SIG-M5 treated with dmso at 0.1 percent for 504 hours (cell line): ENCODE results near the gene TIMMDC1.
"Not testable (repeated sequence)": the region's sequence is repeated elsewhere in the genome, so short reads cannot be mapped to it uniquely, and the experiment has no call there.

ENCODE experiments used
- DNase-seq: peaks from one replicate; lab custom pipeline; 2025; ENCODE audit not compliant: unreplicated experiment; lab: John Stamatoyannopoulos, UW

TIMMDC1 gene

DNA sequence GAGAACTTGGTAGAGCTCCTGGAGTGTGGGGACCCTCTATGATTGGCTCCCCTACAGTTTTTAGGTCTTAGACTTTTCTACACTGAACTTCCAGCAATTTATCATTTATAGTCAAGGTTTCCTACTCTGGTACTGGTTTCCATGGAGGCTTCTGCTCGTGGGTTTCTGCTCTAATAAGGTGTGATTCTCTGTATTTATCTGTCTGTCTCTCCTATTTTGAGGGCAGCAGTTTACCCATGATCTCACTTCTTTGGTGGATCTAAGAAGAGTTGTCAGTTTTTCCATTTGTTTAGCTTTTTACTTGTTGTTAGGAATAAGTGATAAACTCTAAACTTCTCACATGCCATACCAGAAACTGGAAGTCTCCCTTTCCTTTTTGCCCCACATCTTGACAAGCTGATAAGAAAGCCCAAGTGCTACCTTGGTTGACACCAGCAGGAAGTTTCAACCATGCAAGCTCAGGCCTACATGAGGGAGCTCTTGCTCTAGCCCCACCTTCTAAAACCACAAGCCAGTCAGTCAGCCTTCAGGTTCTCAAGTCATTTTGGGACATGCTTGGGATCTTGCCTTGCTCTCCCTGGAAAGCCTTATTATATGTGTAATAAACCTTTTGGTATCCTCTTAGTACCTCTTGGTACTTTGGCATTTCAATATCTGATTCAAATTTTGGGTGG lies 10.0 kb downstream of the TIMMDC1 start:
- DNase-seq: no peak

DNA sequence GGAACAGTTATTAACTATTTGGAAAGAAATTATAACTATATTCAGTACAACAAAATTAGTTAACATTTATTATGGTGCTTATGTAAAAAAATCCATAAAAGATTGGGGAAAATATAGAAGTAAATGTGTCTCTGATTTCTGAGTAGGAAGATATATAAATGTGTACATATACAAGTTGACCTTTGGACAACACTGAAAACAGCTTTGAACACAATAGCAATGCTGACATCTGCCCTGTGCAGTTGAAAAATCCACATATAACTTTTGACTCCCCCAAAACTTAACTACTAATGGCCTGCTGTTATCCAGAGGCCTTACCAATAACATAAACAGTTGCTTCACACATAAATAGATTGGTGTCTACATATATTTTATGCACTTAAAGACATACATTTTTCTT lies 12.3 kb downstream of the TIMMDC1 start:
- no peak for DNase-seq

DNA sequence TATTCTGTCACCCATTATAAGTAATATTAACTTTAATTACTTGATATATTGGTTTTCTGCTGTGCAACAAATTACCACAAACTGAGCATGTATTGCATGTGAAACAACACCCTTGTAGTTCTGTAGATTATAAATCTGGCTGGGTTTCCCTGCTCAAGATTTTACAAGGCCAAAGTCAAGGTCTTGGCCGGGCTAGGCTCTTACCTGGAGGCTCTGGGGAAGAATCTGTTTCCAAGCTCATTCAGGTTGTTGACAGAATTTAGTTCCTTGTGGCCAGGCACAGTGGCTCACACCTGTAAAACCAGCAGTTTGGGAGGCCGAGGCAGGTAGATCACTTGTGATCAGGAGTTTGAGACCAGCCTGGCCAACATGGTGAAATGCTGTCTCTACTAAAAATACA lies 16.3 kb downstream of the TIMMDC1 start:
- no peak for DNase-seq

DNA sequence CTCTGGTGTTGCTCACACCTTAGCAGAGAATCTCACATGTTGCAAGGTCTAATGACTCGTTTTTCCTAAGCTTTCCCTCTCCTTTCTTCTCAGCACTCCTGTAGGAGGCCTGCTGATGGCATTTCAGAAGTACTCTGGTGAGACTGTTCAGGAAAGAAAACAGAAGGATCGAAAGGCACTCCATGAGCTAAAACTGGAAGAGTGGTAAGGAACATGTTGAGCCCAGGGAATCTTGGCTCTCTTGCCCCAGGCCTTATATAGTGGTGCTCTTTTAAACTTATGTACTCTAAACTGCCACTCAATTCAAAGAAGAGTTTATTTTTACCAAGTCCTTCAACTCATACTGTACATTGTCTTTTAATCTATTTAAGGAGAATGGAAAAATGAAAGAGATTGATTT lies 18.8 kb downstream of the TIMMDC1 start:
- DNase-seq: no peak

DNA sequence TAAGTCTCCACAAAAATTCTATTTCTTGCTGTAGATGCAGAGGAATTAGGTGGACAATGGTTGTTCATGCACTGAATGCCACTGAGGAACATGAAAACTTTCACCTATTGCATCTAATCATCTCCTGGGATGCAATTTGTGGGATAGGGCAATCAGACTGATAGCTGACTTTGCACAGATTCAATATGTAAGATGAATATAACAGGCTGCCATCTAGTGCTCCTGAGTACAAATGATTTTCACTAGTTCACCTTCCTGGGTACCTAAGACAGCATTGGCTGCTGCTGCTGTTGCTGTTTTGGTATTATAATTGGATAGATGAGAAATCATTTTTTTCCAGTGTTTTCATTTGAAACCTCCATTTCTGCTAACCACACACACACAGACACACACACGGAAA lies 19.7 kb downstream of the TIMMDC1 start:
- no peak for DNase-seq

DNA sequence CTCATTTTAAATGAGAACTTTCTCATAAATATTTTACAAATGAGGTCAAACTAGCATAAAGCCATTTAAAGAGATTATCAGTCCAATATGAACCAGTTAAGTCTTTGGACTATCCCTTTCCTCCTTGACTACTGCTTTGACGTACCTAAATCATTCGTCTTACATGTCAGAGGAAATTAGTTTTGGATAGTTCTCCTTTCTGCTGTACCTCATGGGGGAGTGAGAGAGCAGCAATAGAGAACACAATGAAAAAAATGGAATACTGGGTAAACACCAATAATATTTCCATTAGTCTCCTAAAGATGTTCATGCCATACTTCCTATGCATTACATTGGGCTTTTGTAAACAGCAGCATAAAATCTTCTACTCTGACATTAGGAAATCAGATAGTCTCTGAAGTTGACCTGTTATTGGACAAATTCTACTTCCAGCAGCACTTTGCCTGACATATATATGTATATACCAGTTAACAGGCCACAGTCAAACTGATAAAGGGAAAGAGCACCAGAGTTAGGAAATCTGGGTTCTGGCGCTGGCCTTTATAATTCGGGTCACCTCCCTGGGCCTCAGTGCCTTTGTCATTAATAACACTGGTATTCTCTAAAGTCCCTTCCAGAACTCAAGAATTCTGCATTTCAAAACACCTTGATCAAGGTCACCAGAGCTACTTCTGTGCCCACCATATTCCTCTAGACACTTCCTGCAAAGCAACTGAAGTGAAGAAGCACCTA lies 26.8 kb downstream of the TIMMDC1 start:
- no peak for DNase-seq

DNA sequence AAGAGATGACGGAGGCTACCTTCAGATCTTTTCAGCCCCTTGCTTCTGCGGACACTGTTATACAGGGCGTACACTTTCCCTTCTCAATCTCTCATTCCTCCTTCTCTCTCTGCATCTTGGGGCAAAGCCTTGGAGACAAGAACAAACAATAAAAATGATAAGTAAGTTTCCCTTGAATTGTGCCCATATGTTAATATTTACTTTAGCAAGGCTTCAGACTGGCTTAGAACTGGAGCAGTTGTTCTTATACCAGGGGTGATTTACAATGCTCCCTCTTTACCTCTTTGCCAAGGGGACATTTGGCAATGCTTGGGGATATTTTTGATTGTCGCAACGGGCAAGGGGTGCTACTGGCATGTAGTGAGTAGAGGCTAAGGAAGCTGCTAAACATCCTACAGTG lies 29.4 kb downstream of the TIMMDC1 start:
- DNase-seq: no peak

DNA sequence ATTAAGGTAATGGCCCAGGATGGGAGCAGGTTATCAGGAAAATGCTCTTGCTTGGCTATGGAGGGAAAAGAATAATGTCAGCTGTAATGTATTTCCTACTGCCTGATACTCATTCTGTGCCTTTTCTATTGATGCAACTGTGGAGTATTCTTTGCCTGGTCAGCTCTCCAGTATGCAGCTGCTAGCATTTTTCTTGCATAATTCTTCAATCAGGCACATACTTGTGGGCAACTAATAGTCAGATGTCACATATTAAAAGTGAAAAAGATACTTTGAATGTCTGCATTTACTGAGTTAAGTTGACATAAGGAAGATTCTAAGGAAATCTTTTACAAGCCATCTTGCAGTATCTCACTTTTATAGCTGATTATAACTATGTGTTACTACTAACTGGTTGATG lies 31.5 kb downstream of the TIMMDC1 start:
- no peak for DNase-seq

DNA sequence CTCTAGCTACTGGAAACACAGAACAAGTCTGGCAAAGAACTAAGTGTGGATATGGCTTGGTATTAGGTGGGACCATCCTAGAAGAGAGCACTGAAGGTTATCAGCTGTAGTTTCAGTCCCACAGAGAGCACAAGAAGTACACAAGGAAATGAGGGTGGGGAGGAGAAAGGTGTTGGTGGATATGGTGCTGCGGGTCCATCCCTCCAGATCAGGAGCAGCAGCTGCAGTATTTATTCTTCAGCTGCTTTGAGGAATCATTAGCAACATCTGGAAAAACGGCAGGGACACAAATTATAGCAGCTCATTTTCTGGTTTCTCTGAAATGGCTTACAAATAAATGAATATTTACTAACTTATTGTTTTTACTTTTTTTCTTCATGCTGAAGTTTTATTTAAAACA lies 32.1 kb downstream of the TIMMDC1 start:
- DNase-seq: no peak

DNA sequence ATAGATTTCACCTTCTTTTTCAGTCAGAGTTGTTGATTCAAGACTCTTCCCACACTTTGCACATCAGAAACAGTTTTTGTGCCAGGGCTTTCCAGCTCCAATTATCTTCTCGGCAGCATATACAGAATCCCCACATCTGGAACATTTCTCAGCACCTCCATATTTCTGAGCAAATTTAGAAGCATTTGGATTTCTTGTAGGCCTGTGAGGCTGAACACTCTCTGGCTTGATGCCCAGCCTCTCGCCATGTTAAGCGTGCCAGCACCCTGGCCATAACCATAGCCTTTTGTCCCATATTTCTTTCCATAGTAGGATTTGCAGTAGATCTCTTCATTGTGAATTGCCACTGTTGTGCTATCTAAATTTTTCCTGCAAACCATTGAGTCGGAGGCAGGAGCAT lies 32.8 kb downstream of the TIMMDC1 start:
- no peak for DNase-seq

DNA sequence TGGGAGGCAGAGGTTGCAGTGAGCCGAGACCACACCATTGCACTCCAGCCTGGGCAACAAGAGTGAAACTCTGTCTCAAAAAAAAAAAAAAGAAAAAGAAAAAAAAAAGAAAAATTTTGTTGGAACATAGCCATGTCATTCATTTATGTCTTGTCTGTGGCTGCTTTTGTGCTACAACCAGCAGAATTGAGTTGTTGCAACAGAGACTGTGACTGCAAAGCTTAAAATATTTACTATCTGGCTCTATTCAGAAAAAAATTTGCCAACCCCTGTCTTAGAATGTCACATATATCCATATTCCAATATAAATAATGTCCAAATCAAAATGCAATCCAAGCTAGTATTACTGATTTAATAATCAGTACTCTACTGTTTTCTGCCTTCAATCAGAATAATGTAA lies 35.9 kb downstream of the TIMMDC1 start:
- DNase-seq: no peak

DNA sequence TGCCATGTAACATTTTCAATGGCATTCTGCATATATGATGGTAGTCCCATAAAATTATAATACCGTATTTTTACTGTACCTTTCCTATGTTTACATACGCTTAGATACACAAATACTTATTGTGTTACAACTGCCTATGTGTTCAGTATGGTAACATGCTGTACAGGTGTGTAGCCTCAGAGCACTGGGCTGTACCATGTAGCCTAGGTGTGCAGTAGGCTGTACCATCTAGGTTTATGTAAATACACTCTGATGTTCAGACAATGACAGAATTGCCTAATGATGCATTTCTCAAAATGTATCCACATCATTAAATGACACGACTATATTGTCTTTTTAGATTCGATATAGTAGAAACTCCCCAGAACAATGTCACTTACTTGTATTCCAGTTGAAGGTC lies 38.4 kb downstream of the TIMMDC1 start:
- no peak for DNase-seq

DNA sequence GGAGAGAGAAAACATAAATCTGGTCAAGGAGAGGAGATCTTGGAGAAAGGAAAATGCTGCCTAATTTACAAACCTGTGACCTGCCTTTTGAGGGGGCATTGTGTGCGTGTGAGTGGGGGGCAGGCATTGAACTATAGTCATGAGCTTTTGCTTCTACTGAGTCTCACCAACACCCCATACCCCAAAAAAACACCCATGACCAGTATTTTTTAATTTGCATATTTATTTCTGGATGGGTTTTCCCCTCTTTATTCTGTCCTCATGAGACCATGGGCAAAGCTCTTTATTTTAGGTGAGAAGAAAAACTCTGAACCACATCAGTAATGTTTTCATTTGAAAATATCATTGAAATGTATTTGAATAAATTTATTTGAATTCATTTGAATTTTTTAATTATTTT lies 40.4 kb downstream of the TIMMDC1 start:
- no peak for DNase-seq

DNA sequence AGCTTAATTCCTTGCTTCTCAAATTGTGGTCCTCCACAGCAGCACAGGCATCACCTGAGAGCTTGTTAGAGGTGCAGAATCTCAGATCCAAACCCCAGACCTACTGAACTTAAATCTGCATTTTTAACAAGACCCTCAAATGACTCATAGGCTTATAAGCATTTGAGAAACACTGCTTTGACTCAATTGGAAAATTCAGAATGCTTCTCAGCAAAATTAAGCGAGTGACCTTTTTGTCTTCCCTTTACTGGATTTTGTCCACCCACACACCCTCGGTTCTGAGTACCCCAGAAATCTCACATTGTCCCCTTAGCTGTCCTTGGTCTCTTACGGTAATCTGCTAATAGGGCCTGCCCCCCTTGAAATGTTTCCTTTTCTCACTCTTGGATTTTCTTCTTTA lies 43.2 kb downstream of the TIMMDC1 start:
- DNase-seq: no peak

DNA sequence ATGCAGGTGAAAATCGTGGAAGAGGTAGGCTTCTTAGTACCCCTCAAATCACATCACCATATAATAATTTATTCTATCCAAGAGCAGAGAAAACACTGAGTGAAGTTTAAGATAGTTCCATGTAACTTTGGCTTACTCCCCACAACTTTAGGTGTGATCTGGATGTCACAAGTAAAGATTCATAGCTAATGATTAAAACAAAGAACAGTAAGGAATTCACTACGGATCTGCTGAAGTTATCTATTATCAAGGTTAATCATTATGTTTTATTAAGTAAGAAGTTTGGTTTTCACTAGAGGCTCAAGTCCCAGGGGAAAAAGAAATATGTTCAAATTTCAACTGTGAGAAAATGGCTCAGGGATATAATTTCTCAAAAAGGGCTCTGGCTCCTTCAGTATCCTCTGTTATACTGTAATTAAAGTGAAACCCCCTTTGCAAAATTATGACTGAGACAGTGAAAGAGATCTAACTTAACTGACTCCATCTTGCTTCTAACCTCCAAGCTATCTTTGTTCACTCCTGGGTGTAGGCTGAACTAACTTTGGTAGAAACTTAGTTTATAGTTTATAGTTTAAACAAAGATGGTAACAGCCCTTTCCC lies 43.9 kb downstream of the TIMMDC1 start:
- DNase-seq: no peak

DNA sequence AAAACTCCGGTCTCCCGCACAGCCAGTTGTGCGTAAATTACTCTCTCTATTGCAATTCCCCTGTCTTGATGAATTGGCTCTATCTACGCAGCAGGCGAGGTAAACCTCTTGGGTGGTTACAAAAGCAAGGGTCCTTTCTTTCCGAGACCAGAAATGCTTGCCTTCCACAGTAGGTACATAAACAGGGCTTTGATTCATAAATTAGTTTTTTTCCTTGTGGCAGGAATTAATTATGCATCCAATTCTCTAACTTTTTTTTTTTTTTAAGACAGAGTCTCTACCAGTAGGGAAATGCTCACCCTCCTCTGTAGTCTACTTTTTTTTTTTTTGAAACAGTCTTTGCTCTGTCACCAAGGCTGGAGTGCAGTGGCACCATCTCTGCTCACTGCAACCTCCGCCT lies 44.8 kb downstream of the TIMMDC1 start:
- DNase-seq: no peak

DNA sequence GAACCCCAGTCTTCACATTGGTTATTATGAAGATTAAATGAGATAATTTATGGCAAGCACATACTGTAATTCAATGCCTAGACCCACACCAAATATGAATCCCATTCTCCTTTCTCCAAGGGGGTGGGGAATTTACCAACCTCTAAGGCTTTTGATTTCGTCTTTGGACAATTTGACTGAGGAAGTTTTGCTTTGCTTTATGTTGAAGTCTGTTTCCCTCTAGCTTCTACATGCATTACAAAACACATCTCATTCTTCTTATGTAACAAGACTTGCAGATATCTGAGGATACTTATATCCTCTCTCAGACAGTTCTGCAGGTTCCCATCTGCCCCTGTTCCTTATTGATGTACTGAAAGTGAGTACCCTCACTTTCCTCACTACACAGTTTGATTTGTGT lies 48.9 kb downstream of the TIMMDC1 start:
- DNase-seq: no peak

DNA sequence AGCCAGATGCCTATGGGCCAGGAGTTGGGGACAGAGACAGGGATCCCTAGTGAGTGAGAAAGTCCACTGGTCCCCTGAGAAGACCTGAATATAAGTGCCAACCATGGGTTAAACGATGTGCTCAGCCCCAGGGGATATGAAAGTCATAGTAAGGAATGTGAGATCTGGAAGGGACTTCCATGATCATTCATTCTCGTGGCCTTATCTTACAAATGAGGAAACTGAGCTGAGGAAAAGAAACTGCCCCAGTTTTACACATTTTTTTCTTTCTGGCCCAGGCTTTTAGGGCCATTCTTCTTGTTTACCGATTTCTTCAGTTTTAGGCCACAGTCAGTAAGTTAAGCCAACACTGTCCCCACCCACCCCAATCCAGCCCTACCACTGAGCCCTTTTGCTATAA lies 50.0 kb downstream of the TIMMDC1 start:
- no peak for DNase-seq

DNA sequence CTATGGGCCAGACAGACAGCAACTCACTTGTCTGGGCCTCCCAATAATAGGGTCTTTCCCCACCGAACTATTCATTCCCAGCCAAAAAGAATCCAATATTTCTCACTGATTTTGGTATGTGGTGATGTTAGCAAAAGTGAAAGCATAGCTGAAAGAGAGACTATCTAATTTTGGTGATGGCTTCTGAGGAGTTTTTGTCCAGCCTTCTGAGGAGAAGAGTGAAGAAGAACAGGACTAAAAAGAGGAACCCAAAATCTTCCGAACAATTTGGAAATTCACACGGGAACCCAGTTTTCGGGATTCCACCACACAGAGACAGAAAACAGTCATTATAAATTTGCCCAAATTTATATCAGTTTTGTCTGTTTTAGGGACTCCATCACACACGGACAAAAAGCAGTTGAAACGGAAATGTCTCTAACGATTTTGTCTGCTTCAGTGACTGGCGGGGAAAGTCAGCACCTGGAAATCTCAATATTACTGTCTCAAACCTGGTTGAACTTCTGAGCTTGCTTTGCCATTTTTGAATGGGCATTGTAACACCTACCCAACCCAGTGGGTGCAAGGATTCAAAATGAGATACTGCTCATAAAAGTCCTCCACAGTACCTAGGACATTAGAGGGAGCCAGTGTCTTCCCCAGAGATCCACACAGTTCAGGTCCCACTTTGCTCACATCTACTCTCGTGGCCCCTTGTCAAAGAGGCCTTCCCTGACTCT lies 52.0 kb downstream of the TIMMDC1 start:
- DNase-seq: no peak

DNA sequence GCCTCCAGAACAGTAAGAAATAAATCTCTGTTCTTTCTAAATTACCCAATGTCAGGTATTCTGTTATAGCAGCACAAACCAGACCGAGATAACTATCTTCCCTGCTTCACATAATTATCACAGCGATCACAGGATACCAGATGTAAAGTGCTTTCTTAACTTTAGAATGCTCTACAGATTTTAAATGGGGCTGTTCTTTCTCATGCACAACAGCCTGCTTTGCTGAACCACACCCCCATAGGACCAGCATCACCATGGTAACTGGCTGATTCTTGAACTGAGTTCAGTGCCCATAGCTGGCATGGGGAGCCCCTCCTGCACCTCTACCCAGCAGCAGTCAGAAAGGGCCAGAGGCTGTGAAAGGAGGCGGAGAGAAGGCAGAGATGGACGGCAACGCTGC lies 53.3 kb downstream of the TIMMDC1 start:
- DNase-seq: no peak

DNA sequence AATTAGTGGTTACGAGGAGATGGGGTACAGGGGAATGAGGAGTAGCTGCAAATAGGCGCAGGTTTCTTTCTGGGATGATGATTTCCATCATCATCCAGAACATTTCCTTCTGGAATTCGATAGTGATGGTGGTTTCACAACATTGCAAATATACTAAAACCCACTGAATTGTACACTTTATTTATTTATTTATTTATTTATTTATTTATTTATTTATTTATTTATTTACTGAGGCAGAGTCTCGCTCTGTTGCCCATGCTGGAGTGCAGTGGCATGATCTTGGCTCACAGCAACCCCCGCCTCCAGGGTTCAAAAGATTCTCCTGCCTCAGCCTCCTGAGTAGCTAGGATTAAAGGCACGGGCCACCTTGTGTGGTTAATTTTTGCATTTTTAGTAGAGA lies 54.6 kb downstream of the TIMMDC1 start:
- not testable (repeated sequence) for DNase-seq

DNA sequence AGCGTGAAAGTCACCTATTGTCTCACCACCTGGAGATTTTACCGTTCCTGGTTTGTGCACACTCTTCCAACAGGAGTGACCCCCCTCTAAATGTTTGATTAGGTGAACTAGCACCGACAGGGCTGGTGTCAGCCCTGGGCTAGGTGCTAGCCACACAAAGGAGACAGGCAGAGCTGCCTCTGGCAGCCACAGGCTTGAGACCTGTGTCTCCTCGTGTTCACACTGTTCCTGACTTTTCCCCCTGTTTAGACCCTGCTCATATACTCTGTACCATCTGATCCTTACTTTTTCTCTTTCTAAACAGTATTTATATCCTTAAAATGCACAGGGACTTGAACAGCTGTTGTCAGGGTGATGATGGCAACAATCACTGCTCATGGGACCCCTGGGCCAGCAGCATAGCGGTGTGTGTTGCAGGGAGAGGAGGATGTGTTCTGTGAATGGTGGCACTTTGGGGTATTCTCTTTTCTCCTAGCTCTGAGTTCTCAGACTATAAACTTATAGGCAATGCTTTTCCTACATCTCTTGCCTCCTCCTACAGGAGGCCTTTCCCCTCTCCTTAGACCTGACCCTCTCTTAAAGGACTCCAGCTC lies 55.6 kb downstream of the TIMMDC1 start:
- no peak for DNase-seq
